ENCODE data around the gene BAG3. TPM values are rescaled to one million over a fixed set of nuclear protein-coding genes. Genes with fewer than 3 reads are reported as not detected.

Gene BAG3
- total and polyA plus RNA-seq, 2 of the 8 experiments (the other 6 are each of a cell fraction or from before 2014, with no cell fraction given), result 3.5 to 13.3 TPM

DNA sequence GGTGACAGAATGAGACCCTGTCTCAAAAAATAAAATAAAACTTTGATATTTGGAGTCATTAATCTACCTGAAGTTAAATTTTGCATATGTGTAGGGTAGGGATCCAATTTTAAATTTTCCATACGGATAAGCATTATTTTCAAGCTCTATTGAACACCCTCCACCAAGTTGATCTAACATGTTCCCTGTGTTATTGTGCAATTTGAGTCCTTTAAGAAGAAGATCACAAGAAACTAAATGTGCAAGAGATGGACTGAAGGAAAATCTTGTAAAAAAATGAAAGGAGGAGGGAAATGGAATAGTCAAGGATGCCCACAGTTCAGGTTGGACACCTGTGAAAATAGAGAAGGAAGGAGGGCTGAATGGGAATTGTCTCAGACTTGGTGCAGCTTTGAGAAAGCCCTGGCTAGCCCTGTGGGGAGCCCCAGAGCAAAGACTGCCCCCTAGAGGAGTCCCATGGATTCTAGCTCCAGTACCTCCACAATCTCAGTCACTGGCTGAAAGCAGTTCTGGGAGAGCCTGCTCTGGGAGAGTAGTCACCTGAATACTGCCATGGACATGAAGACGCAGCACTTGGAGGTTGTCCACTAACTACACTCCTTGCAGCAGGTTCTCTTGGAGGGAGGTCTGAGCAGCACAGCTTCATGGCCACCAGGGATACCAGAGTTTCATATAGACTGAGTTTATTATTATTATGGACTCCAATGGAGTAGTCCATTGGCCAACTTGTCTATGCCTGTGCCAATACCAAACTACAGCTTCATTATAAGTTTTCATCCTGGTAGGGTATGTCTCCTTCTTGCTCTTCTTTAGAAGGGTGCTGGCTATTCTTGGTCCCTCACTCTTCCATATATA is 48.7 kb upstream of the BAG3 start:
- no peak overlapping the region for H4K91ac ChIP-seq (replicated peaks; ENCODE audit: insufficient read length, low read length)
- 83% methylated on average over 2 of the region's 2 CpGs; no CpG with 5 or more reads in 1 of the 2 experiments for WGBS, 2 experiments (ENCODE audit: extremely low coverage in 1 of 2, insufficient coverage in 1 of 2, insufficient read length in 1 of 2, insufficient replicate concordance in 2 of 2, low coverage in 1 of 2, low lambda C conversion rate in 2 of 2, missing lambda C conversion rate in 1 of 2)
- H2BK15ac ChIP-seq (ENCODE audit: low read length), result no peak overlapping the region
- H4K5ac ChIP-seq (ENCODE audit: insufficient read length, low read depth, low read length), result no peak overlapping the region
- H3K27ac ChIP-seq (ENCODE audit: low read depth, low read length), result no peak overlapping the region
- H3K79me2 ChIP-seq (ENCODE audit: control insufficient read depth in 1 of 2, insufficient read depth in 2 of 2, low read length in 2 of 2), result no peaks in the 10 kb centered on the region
- peaks cover 3 to 6% of the 10 kb centered on the region in 2 experiments; a peak in 2 of 4 replicates for H3K9me3 ChIP-seq (ENCODE audit: insufficient read depth in 2 of 2, low read depth in 1 of 2, low read length in 1 of 2)
- H4K8ac ChIP-seq (ENCODE audit: extremely low read depth, insufficient read depth, low read length), result no peak overlapping the region
- no peak overlapping the region for H2BK120ac ChIP-seq (replicated peaks; ENCODE audit: low read depth, low read length)
- no peak overlapping the region for H3K18ac ChIP-seq (ENCODE audit: extremely low read depth, low read length)
- ChIA-PET CTCF (ENCODE audit: partially characterized antibody) (interaction anchor here (0.6 to 2.7 kb wide), 18 partner anchors 11 to 403 kb away, joined by 3 to 18 read pairs (median 4); partner anchors contain the start of gene RGS10), POLR2A (ENCODE audit: partially characterized antibody) (interaction anchor here (0.7 kb wide), 1 partner anchor 85 kb away, joined by 3 read pairs; no protein-coding TSS in a partner anchor)
- no peaks in the 10 kb centered on the region for H3K36me3 ChIP-seq (ENCODE audit: control insufficient read depth in 2 of 4, insufficient read depth in 4 of 4, low read length in 3 of 4)
- H3K27me3 ChIP-seq (replicated peaks in 1 of 4; ENCODE audit: control insufficient read depth in 3 of 4, extremely low read depth in 1 of 4, insufficient read depth in 3 of 4, low read length in 3 of 4), result no peaks in the 10 kb centered on the region
- no peak overlapping the region for H3K4me3 ChIP-seq (ENCODE audit: extremely low read depth in 1 of 4, insufficient read depth in 2 of 4, low read depth in 3 of 4, low read length in 4 of 4)
- no peak overlapping the region for H3K4me2 ChIP-seq (ENCODE audit: insufficient read depth in 1 of 2, low read depth in 2 of 2, low read length in 2 of 2)
- H2BK12ac ChIP-seq (ENCODE audit: low read depth, low read length), result no peak overlapping the region
- no peak overlapping the region for H3K14ac ChIP-seq (ENCODE audit: insufficient read length)
- FAIRE-seq, result peak; percentile 28
- H3K4me1 ChIP-seq (replicated peaks in 1 of 4; ENCODE audit: control insufficient read depth in 3 of 4, insufficient read depth in 4 of 4, low read length in 3 of 4), result peaks cover 0 to 5% (median 1%) of the 10 kb centered on the region in 4 experiments; a peak in 2 of 7 replicates
- H4K20me1 ChIP-seq (replicated peaks in 1 of 2; ENCODE audit: control insufficient read depth in 1 of 2, insufficient read depth in 2 of 2, low read length in 2 of 2), result no peaks in the 10 kb centered on the region
- no peak overlapping the region for H3K4ac ChIP-seq (replicated peaks; ENCODE audit: insufficient read length, low read depth, low read length)
- no peaks in the 10 kb centered on the region for H3K79me1 ChIP-seq (ENCODE audit: low read depth, low read length)
- no peak overlapping the region for H2AFZ ChIP-seq (ENCODE audit: low read length)
- H3K9ac ChIP-seq (replicated peaks in 1 of 4; ENCODE audit: extremely low read depth in 1 of 4, low read depth in 3 of 4, low read length in 3 of 4), result no peak overlapping the region
- no peak overlapping the region for H3K23ac ChIP-seq (ENCODE audit: insufficient read length)
- peaks cover 2% of the 10 kb centered on the region; the same call in 1 of the 2 replicates for H3K23me2 ChIP-seq (ENCODE audit: low read depth, low read length)
- DNase-seq (ENCODE audit: low read depth in 1 of 2, low spot score in 2 of 2), result peak in 1 of 2 experiments; percentile 64
- H2AK5ac ChIP-seq (ENCODE audit: low read depth, low read length), result no peak overlapping the region
- H2BK20ac ChIP-seq (ENCODE audit: low read length), result no peak overlapping the region
- H3K56ac ChIP-seq (replicated peaks; ENCODE audit: insufficient read length, low read depth, low read length), result no peak overlapping the region
- no peak overlapping the region for H2BK5ac ChIP-seq (ENCODE audit: low read depth, low read length)
- TF ChIP-seq, protein P1, sequence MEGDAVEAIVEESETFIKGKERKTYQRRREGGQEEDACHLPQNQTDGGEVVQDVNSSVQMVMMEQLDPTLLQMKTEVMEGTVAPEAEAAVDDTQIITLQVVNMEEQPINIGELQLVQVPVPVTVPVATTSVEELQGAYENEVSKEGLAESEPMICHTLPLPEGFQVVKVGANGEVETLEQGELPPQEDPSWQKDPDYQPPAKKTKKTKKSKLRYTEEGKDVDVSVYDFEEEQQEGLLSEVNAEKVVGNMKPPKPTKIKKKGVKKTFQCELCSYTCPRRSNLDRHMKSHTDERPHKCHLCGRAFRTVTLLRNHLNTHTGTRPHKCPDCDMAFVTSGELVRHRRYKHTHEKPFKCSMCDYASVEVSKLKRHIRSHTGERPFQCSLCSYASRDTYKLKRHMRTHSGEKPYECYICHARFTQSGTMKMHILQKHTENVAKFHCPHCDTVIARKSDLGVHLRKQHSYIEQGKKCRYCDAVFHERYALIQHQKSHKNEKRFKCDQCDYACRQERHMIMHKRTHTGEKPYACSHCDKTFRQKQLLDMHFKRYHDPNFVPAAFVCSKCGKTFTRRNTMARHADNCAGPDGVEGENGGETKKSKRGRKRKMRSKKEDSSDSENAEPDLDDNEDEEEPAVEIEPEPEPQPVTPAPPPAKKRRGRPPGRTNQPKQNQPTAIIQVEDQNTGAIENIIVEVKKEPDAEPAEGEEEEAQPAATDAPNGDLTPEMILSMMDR (IDR thresholded peaks at IDR 0.05; ENCODE audit: control extremely low read depth in 1 of 3, insufficient read depth in 1 of 3, low read depth in 1 of 3, low read length in 3 of 3), result peak; percentile 70 to 84 (median 73)
- TF ChIP-seq ATF2 (IDR thresholded peaks at IDR 0.05; ENCODE audit: low read length) (no peak), PHF8 (conservative IDR thresholded peaks at IDR 0.05; ENCODE audit: low read depth, low read length) (no peak), CBX8 (IDR thresholded peaks at IDR 0.05; ENCODE audit: borderline replicate concordance, low read depth, low read length) (no peak), POLR2A (IDR thresholded peaks at IDR 0.05; ENCODE audit: control extremely low read depth in 1 of 2, low read depth in 2 of 2, low read length in 2 of 2) (no peak), SIN3A (conservative IDR thresholded peaks at IDR 0.05 in 1 of 2, IDR thresholded peaks at IDR 0.05 in 1 of 2; ENCODE audit: low read depth in 1 of 2, low read length in 2 of 2) (no peak)

All from H1 (cell line).